ENCODE results near the gene YBX1.
"Not testable (repeated sequence)": the region's sequence is repeated elsewhere in the genome, so short reads cannot be mapped to it uniquely, and the experiment has no call there.

The YBX1 gene

GRCh38 chr1:42751511-42752070, 69.4 kb downstream of the YBX1 start:
- not testable (repeated sequence) for DNase-seq

DNA sequence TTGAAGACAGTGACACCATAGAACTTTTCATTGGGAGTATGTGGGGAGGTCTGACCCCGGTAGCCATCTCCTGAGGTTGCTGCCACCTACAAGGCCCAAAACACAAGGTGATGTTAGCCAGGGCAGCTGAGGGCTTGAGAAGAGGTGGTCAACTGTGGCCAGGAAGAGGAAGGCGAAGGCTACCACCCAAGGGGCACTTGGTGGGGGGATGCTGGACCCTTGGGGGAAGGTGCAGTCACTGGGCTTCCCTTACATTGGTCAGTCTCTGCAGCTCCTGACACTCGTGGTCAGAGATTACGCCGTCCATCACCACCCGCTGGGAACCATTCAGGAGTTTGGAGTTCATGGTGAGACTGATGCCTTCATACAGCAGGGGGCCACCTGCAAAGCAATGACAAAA, 70.1 kb downstream of the YBX1 start:
- no peak for DNase-seq

DNA sequence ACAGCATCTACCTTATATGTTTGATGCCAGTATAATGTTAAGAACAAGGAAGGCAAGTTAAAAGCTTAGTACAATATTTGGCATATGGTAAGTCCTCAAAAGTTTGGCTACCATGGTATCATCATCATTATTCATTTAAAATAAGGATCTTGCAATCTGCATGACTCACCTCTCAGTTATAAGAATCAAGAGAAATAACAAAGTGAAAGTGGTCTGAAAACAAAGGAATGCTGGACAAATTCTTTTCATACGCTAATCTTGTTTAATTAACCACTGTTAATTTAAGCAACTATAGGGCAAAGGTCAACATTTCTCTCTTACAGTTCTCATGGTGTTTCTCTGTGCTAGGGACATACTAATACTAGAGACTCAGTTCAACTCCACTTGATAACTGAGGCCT, 70.9 kb downstream of the YBX1 start:
- DNase-seq: no peak

Measured in DMS79 treated with DMSO at 0.1 percent for 48 hours (cell line).